BE2C (cell line): Measurements from ENCODE around the gene SLC25A53.

ENCODE experiments used
- DNase-seq: peaks from one replicate; pipeline ENCODE4 v3.0.0-alpha.2; 2020
- H3K27me3 ChIP-seq: fragments of 250-450 bp; sonication (Bioruptor Pico); 2 replicates; pipeline ENCODE4 v1.5.1; 2020; ENCODE audit warnings: mild to moderate bottlenecking
- H3K36me3 ChIP-seq: fragments of 250-450 bp; sonication (Bioruptor Pico); 2 replicates; pipeline ENCODE4 v1.5.1; 2020; ENCODE audit warnings: mild to moderate bottlenecking
- H3K4me1 ChIP-seq: fragments of 250-450 bp; sonication (Bioruptor Pico); 2 replicates; pipeline ENCODE4 v1.5.1; 2020
- H3K4me3 ChIP-seq: 2 replicates; pipeline ENCODE4 v1.5.1; 2011; ENCODE audit warnings: low read depth, low read length
- H3K9me3 ChIP-seq: fragments of 250-450 bp; sonication (Bioruptor Pico); 2 replicates; pipeline ENCODE4 v1.5.1; 2020
- CTCF ChIP-seq: IDR thresholded peaks from 2 replicates; pipeline ENCODE4 v1.5.1; 2012; ENCODE audit warnings: mild to moderate bottlenecking, low read depth, low read length

SLC25A53 gene

GRCh38 chrX:104168127-104168526, 11.3 kb upstream of the SLC25A53 start:
- Histone ChIP-seq H3K9me3 (no peaks in the 10 kb centered on the region), H3K4me1 (no peaks in the 10 kb centered on the region), H3K4me3 (peak overlapping the region; percentile 71), H3K27me3 (no peaks in the 10 kb centered on the region), H3K36me3 (no peaks in the 10 kb centered on the region)
- no peak for DNase-seq
- TF ChIP-seq CTCF = no peak

GRCh38 chrX:104166735-104167436, 10.1 kb upstream of the SLC25A53 start:
- no peak for DNase-seq
- peak overlapping the region; percentile 71 for H3K4me3 ChIP-seq
- no peak for TF ChIP-seq CTCF
- no peaks in the 10 kb centered on the region for H3K27me3 ChIP-seq
- no peaks in the 10 kb centered on the region for H3K4me1 ChIP-seq
- no peaks in the 10 kb centered on the region for H3K9me3 ChIP-seq
- no peaks in the 10 kb centered on the region for H3K36me3 ChIP-seq

GRCh38 chrX:104165894-104166734, 9.3 kb upstream of the SLC25A53 start, which contains the start of gene FAM199X:
Gene FAM199X, plus strand, starts transcription at chrX:104166453. Its CDS starts 333 bp downstream, at chrX:104166786.
- DNase-seq = peak; percentile 89
- peak; percentile 44 for TF ChIP-seq CTCF
- no peaks in the 10 kb centered on the region for H3K36me3 ChIP-seq

GRCh38 chrX:104151037-104151436, 5.8 kb downstream of the SLC25A53 start:
- H3K36me3 ChIP-seq = no peaks in the 10 kb centered on the region
- no peak overlapping the region for H3K4me3 ChIP-seq
- H3K4me1 ChIP-seq = no peaks in the 10 kb centered on the region
- no peak for DNase-seq
- H3K9me3 ChIP-seq = no peaks in the 10 kb centered on the region
- TF ChIP-seq CTCF = no peak
- no peaks in the 10 kb centered on the region for H3K27me3 ChIP-seq

More at GRCh38 chrX:104165894-104166734, 9.3 kb upstream of the SLC25A53 start, which contains the start of gene FAM199X:
- no peaks in the 10 kb centered on the region for H3K9me3 ChIP-seq
- peak within 1 kb of the TSS; percentile 71 for H3K4me3 ChIP-seq
- no peaks in the 10 kb centered on the region for H3K4me1 ChIP-seq
- H3K27me3 ChIP-seq = no peaks in the 10 kb centered on the region

- Histone ChIP-seq H3K27me3 (no peaks in the 10 kb centered on the region), H3K4me1 (no peaks in the 10 kb centered on the region), H3K9me3 (no peaks in the 10 kb centered on the region), H3K36me3 (no peaks in the 10 kb centered on the region), H3K4me3 (no peak overlapping the region)
- DNase-seq = no peak
- TF ChIP-seq CTCF = no peak
Observed at GRCh38 chrX:104141087-104141760, 15.6 kb downstream of the SLC25A53 start.
